HepG2 (cell line): ENCODE data around the gene TOP3B. TPM values are rescaled to one million over a fixed set of nuclear protein-coding genes. Genes with fewer than 3 reads are reported as not detected.

Experiments
- polyA plus RNA-seq, 8 experiments: library from polyadenylated mRNA; depleted of rRNA in 3 of 8; stranded (reverse) in 7 of 8; unstranded in 1 of 8; fragments of >200 nt; fragmentation: Illumina TruSeq in 4 of 8; extraction: Trizol in 4 of 8; gene quantifications; 2 replicates each; pipeline versions ENCODE4 v1.2.1 to v1.2.3, GENCODE V29; 2011 to 2016; ENCODE audit warnings: low read depth in 4 of 8, missing spikeins in 1 of 8, mixed read lengths in 1 of 8; ENCODE audit not compliant: insufficient read depth in 1 of 8
- total RNA-seq, 5 experiments: library from RNA; depleted of rRNA; stranded (reverse); fragments of >200 nt; fragmentation: Illumina TruSeq; extraction: Trizol; gene quantifications; 2 replicates each; pipeline ENCODE4 v1.2.3, GENCODE V29; 2016; ENCODE audit warnings: low read depth in 1 of 5

Gene TOP3B
- total and polyA plus RNA-seq, 2 of the 13 experiments (the other 11 are each of a cell fraction or from before 2014, with no cell fraction given), result 28.5 to 29.7 TPM

Other genes starting within 250 kb of the TOP3B start
- 0.21 and 0.33 TPM in 2 replicates for gene YPEL1, start 247.0 kb downstream of the TOP3B start, total RNA-seq (2016; rRNA removed; fragmentation: Illumina TruSeq; extraction: Trizol)
- gene YPEL1, start 247.0 kb downstream of the TOP3B start, polyA plus RNA-seq (2011; rRNA removed), result 1.9 and 2.5 TPM in 2 replicates
- 107 and 154 TPM in 2 replicates for gene MAPK1, start 115.1 kb downstream of the TOP3B start, total RNA-seq (2016; rRNA removed; fragmentation: Illumina TruSeq; extraction: Trizol)
- gene MAPK1, start 115.1 kb downstream of the TOP3B start, polyA plus RNA-seq (2011; rRNA removed), result 92.7 and 114 TPM in 2 replicates
- gene PPM1F, start 29.9 kb downstream of the TOP3B start, total RNA-seq (2016; rRNA removed; fragmentation: Illumina TruSeq; extraction: Trizol), result 19.6 and 20.4 TPM in 2 replicates
- 11.0 and 14.4 TPM in 2 replicates for gene PPM1F, start 29.9 kb downstream of the TOP3B start, polyA plus RNA-seq (2011; rRNA removed)